Breast epithelium (tissue), 3 donors: ENCODE measurements around the gene ETS1.

ENCODE experiments used
- CTCF ChIP-seq, 3 donors: fragments of 450-650 bp; IDR thresholded peaks; one replicate each; pipeline ENCODE4 v1.5.1; 2016 to 2017; ENCODE audit warnings: antibody characterized with exemption in 3 of 3, mild to moderate bottlenecking in 3 of 3, moderate library complexity in 3 of 3
- POLR2A ChIP-seq: fragments of 450-650 bp; IDR thresholded peaks from one replicate; pipeline ENCODE4 v1.6.1; 2016; ENCODE audit warnings: antibody characterized with exemption, mild to moderate bottlenecking, moderate library complexity
- POLR2AphosphoS5 ChIP-seq, 3 donors: sonication (generic); formaldehyde crosslinking; IDR thresholded peaks; one replicate each; pipeline ENCODE4 v1.6.1; 2017; ENCODE audit warnings: antibody characterized with exemption in 3 of 3

GRCh38 chr11:128434818-128435217 is 152.5 kb downstream of the ETS1 start:
- TF ChIP-seq POLR2A (no peak), CTCF (IDR thresholded peaks at IDR 0.05) (no peak), POLR2AphosphoS5 (IDR thresholded peaks at IDR 0.05) (no peak)
